HL-60 (cell line): Measurements from ENCODE around the gene L1TD1.

Experiments
- GABPA ChIP-seq: IDR thresholded peaks from 2 replicates; pipeline ENCODE4 v1.6.1; 2012; ENCODE audit warnings: low read depth
- POLR2AphosphoS5 ChIP-seq: IDR thresholded peaks from 2 replicates; pipeline ENCODE4 v1.6.1; 2012; ENCODE audit warnings: low read depth
- SPI1 ChIP-seq: IDR thresholded peaks from 2 replicates; pipeline ENCODE4 v1.6.1; 2012; ENCODE audit warnings: low read depth, mild to moderate bottlenecking, borderline replicate concordance
- TF ChIP-seq, protein P1 (sequence below): IDR thresholded peaks from one replicate; pipeline ENCODE4 v1.5.1; 2011; ENCODE audit warnings: low read length, control low read depth, inconsistent platforms; ENCODE audit not compliant: insufficient read depth
- TF ChIP-seq, protein P2 (sequence below): IDR thresholded peaks from 2 replicates; pipeline ENCODE4 v1.6.1; 2012; ENCODE audit warnings: low read depth; ENCODE audit not compliant: insufficient replicate concordance

DNA sequence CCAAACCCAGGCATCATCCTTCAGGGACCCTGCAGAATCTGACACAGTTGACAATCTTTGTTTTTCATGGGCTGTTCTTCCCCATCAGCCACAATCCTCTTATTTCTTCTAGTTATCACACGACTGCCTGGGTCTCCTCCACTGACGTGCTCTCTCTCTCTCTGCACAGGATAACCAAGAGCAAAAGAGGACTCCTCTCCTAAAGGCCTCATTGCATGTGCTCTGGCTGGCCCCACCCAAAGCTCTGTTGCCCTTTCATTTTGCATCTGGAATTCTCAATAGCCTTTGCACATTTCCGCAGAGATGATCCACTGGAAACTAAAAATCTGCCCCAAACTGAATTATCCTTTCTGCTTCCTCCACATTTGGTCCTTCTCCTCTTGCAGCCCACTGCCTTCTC is 66.0 kb downstream of the L1TD1 start:
- no peak for TF ChIP-seq POLR2AphosphoS5
- TF ChIP-seq, protein P1, sequence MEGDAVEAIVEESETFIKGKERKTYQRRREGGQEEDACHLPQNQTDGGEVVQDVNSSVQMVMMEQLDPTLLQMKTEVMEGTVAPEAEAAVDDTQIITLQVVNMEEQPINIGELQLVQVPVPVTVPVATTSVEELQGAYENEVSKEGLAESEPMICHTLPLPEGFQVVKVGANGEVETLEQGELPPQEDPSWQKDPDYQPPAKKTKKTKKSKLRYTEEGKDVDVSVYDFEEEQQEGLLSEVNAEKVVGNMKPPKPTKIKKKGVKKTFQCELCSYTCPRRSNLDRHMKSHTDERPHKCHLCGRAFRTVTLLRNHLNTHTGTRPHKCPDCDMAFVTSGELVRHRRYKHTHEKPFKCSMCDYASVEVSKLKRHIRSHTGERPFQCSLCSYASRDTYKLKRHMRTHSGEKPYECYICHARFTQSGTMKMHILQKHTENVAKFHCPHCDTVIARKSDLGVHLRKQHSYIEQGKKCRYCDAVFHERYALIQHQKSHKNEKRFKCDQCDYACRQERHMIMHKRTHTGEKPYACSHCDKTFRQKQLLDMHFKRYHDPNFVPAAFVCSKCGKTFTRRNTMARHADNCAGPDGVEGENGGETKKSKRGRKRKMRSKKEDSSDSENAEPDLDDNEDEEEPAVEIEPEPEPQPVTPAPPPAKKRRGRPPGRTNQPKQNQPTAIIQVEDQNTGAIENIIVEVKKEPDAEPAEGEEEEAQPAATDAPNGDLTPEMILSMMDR = no peak
- TF ChIP-seq GABPA = no peak
- TF ChIP-seq SPI1 = no peak
- TF ChIP-seq, protein P2, sequence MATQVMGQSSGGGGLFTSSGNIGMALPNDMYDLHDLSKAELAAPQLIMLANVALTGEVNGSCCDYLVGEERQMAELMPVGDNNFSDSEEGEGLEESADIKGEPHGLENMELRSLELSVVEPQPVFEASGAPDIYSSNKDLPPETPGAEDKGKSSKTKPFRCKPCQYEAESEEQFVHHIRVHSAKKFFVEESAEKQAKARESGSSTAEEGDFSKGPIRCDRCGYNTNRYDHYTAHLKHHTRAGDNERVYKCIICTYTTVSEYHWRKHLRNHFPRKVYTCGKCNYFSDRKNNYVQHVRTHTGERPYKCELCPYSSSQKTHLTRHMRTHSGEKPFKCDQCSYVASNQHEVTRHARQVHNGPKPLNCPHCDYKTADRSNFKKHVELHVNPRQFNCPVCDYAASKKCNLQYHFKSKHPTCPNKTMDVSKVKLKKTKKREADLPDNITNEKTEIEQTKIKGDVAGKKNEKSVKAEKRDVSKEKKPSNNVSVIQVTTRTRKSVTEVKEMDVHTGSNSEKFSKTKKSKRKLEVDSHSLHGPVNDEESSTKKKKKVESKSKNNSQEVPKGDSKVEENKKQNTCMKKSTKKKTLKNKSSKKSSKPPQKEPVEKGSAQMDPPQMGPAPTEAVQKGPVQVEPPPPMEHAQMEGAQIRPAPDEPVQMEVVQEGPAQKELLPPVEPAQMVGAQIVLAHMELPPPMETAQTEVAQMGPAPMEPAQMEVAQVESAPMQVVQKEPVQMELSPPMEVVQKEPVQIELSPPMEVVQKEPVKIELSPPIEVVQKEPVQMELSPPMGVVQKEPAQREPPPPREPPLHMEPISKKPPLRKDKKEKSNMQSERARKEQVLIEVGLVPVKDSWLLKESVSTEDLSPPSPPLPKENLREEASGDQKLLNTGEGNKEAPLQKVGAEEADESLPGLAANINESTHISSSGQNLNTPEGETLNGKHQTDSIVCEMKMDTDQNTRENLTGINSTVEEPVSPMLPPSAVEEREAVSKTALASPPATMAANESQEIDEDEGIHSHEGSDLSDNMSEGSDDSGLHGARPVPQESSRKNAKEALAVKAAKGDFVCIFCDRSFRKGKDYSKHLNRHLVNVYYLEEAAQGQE = no peak
